Left cardiac atrium (tissue), 4 donors: ENCODE results near the gene CDK18. TPM values are rescaled to one million over a fixed set of nuclear protein-coding genes. Genes with fewer than 3 reads are reported as not detected.

Experiments used
- ATAC-seq, 2 donors: fragments of 200-7000 bp; cut with Tn5 transposase; one replicate each; pipeline ENCODE4 v1.9.1; 2020; ENCODE audit warnings: mild to moderate bottlenecking in 2 of 2, moderate library complexity in 2 of 2
- DNase-seq: peaks from one replicate; pipeline ENCODE4 v3.0.0-alpha.2; 2020
- intact Hi-C, 2 donors: fragments of 100-400 bp; cut with DNase I; formaldehyde crosslinking; loops; one replicate each; pipeline versions ENCODE4 v1.14.1 to v1.15.1; 2022 to 2023
- total RNA-seq, 2 donors: library from RNA; stranded (reverse); fragmentation: NEBNext Ultra II Directional; extraction: Animal tissue kit (Norgen Biotek cat#: 25700); gene quantifications; one replicate each; pipeline ENCODE4 v1.2.1, GENCODE V29; 2021
- donor health status: DM: no; HTN: yes; CAD: no.
- donor health status: DM: no; HTN: yes; CAD: no; lungs with severe emphysema.
- donor health status: DM: yes; HTN: yes; CAD: no.
- donor health status: Dilated cardiomyopathy.

Gene CDK18
- total RNA-seq, 2 donors from 2014 or later = 102 to 118 TPM

GRCh38 chr1:205532026-205532898, 27.8 kb downstream of the CDK18 start:
- DNase-seq (no peak), ATAC-seq (no peak)
- intact Hi-C loops = loop anchor here (10.0 kb wide), 2 partner anchors 103 to 123 kb away; partner anchors contain the start of gene ELK4 (in 1 of the 2)

GRCh38 chr1:205532996-205533735, 28.7 kb downstream of the CDK18 start:
- ATAC-seq = no peak
- DNase-seq = no peak

GRCh38 chr1:205533748-205534443, 29.4 kb downstream of the CDK18 start:
- intact Hi-C loops = loop anchor here (10.0 kb wide), 2 partner anchors 101 to 121 kb away; partner anchors contain the start of gene ELK4 (in 1 of the 2)
- ATAC-seq (no peak), DNase-seq (no peak)

More at GRCh38 chr1:205532996-205533735, 28.7 kb downstream of the CDK18 start:
- intact Hi-C loops = loop anchor here (10.0 kb wide), 2 partner anchors 102 to 122 kb away; partner anchors contain the start of gene ELK4 (in 1 of the 2)

GRCh38 chr1:205534444-205534985, 30.0 kb downstream of the CDK18 start:
- ATAC-seq = no peak
- intact Hi-C loops = loop anchor here (10.0 kb wide), 2 partner anchors 100 to 120 kb away; partner anchors contain the start of gene ELK4 (in 1 of the 2)
- DNase-seq = no peak

GRCh38 chr1:205535096-205535495, 30.6 kb downstream of the CDK18 start:
- no peak for DNase-seq
- intact Hi-C loops = loop anchor here (5.0 to 10.0 kb wide), 3 partner anchors 47 to 120 kb away; partner anchors contain the start of gene ELK4 (in 1 of the 2)

GRCh38 chr1:205535866-205536758, 31.6 kb downstream of the CDK18 start:
- no peak for DNase-seq
- intact Hi-C loops = loop anchor here (5.0 to 10.0 kb wide), 3 partner anchors 46 to 119 kb away; partner anchors contain the start of gene ELK4 (in 1 of the 2)
- no peak for ATAC-seq

More at GRCh38 chr1:205535096-205535495, 30.6 kb downstream of the CDK18 start:
- ATAC-seq = no peak

- intact Hi-C loops = loop anchor here (5.0 to 10.0 kb wide), 3 partner anchors 45 to 118 kb away; partner anchors contain the start of gene ELK4 (in 1 of the 2)
- ATAC-seq (peak; percentile 72 to 79), DNase-seq (no peak)
Observed at GRCh38 chr1:205536759-205537361, 32.4 kb downstream of the CDK18 start.

- no peak for ATAC-seq
- intact Hi-C loops = loop anchor here (5.0 to 10.0 kb wide), 3 partner anchors 45 to 117 kb away; partner anchors contain the start of gene ELK4 (in 1 of the 2)
- no peak for DNase-seq
Observed at GRCh38 chr1:205537386-205538018, 33.0 kb downstream of the CDK18 start.

GRCh38 chr1:205538235-205538840, 33.9 kb downstream of the CDK18 start:
- ATAC-seq = no peak
- intact Hi-C loops = loop anchor here (5.0 to 10.0 kb wide), 3 partner anchors 44 to 116 kb away; partner anchors contain the start of gene ELK4 (in 1 of the 2)
- no peak for DNase-seq

GRCh38 chr1:205541161-205541886, 36.9 kb downstream of the CDK18 start:
- ATAC-seq (no peak), DNase-seq (no peak)
- intact Hi-C loops = no loop called here

- DNase-seq (no peak), ATAC-seq (peak; percentile 4 to 12)
- intact Hi-C loops = no loop called here
Observed at GRCh38 chr1:205542367-205542766, 37.9 kb downstream of the CDK18 start.

- DNase-seq = peak; percentile 90
- ATAC-seq = peak; percentile 85 to 91
- intact Hi-C loops = no loop called here
Observed at GRCh38 chr1:205543351-205544301, 39.2 kb downstream of the CDK18 start.

- DNase-seq (no peak), ATAC-seq (no peak)
- intact Hi-C loops = no loop called here
Observed at GRCh38 chr1:205545001-205545919, 40.8 kb downstream of the CDK18 start.
